Measurements from ENCODE around the gene EPS8.

Gene EPS8

GRCh38 chr12:15693228-15693911, 95.8 kb downstream of the EPS8 start:
- H3K27me3 Mint-ChIP-seq (ENCODE audit: low read depth) = peaks cover 5% of the 10 kb centered on the region
- H3K27ac Mint-ChIP-seq = no peak overlapping the region
- no peaks in the 10 kb centered on the region for H3K9me3 Mint-ChIP-seq
- H3K4me1 Mint-ChIP-seq (ENCODE audit: low read depth) = peaks cover 9% of the 10 kb centered on the region
- no peak for DNase-seq (ENCODE audit: low spot score)
- H3K36me3 Mint-ChIP-seq (ENCODE audit: low read depth) = no peaks in the 10 kb centered on the region
- no peak overlapping the region for H3K4me3 Mint-ChIP-seq

- Mint-ChIP-seq H3K4me1 (ENCODE audit: low read depth) (peaks cover 10% of the 10 kb centered on the region), H3K4me3 (no peak overlapping the region), H3K9me3 (no peaks in the 10 kb centered on the region), H3K36me3 (ENCODE audit: low read depth) (no peaks in the 10 kb centered on the region), H3K27ac (no peak overlapping the region), H3K27me3 (ENCODE audit: low read depth) (peaks cover 5% of the 10 kb centered on the region)
- no peak for DNase-seq (ENCODE audit: low spot score)
These were observed 97.8 kb downstream of the EPS8 start for GRCh38 chr12:15691388-15691787.

- H3K9me3 Mint-ChIP-seq = no peaks in the 10 kb centered on the region
These were observed 98.9 kb downstream of the EPS8 start for GRCh38 chr12:15690320-15690719.

GRCh38 chr12:15689751-15690191, 99.4 kb downstream of the EPS8 start:
- Mint-ChIP-seq H3K9me3 (no peaks in the 10 kb centered on the region), H3K36me3 (ENCODE audit: low read depth) (no peaks in the 10 kb centered on the region), H3K4me1 (ENCODE audit: low read depth) (peaks cover 14% of the 10 kb centered on the region), H3K27me3 (ENCODE audit: low read depth) (peaks cover 4% of the 10 kb centered on the region), H3K27ac (no peak overlapping the region), H3K4me3 (no peak overlapping the region)
- no peak for DNase-seq (ENCODE audit: low spot score)

More at GRCh38 chr12:15690320-15690719, 98.9 kb downstream of the EPS8 start:
- Mint-ChIP-seq H3K27me3 (ENCODE audit: low read depth) (peaks cover 2% of the 10 kb centered on the region), H3K4me1 (ENCODE audit: low read depth) (peaks cover 12% of the 10 kb centered on the region), H3K27ac (no peak overlapping the region), H3K36me3 (ENCODE audit: low read depth) (no peaks in the 10 kb centered on the region), H3K4me3 (no peak overlapping the region)
- no peak for DNase-seq (ENCODE audit: low spot score)

- no peak for DNase-seq (ENCODE audit: low spot score)
- H3K27me3 Mint-ChIP-seq (ENCODE audit: low read depth) = peaks cover 4% of the 10 kb centered on the region
- no peak overlapping the region for H3K4me3 Mint-ChIP-seq
- H3K4me1 Mint-ChIP-seq (ENCODE audit: low read depth) = peaks cover 14% of the 10 kb centered on the region
- H3K27ac Mint-ChIP-seq = no peak overlapping the region
- no peaks in the 10 kb centered on the region for H3K9me3 Mint-ChIP-seq
- no peaks in the 10 kb centered on the region for H3K36me3 Mint-ChIP-seq (ENCODE audit: low read depth)
These were observed 100.2 kb downstream of the EPS8 start for GRCh38 chr12:15688838-15689625.

- no peak overlapping the region for H3K27ac Mint-ChIP-seq
- H3K9me3 Mint-ChIP-seq = no peaks in the 10 kb centered on the region
- no peak for DNase-seq (ENCODE audit: low spot score)
- no peak overlapping the region for H3K4me3 Mint-ChIP-seq
- H3K27me3 Mint-ChIP-seq (ENCODE audit: low read depth) = peaks cover 7% of the 10 kb centered on the region
- no peaks in the 10 kb centered on the region for H3K36me3 Mint-ChIP-seq (ENCODE audit: low read depth)
- H3K4me1 Mint-ChIP-seq (ENCODE audit: low read depth) = peaks cover 14% of the 10 kb centered on the region
These were observed 100.9 kb downstream of the EPS8 start for GRCh38 chr12:15688202-15688736.

- Mint-ChIP-seq H3K27ac (no peak overlapping the region), H3K9me3 (no peaks in the 10 kb centered on the region), H3K36me3 (ENCODE audit: low read depth) (no peaks in the 10 kb centered on the region), H3K4me3 (no peak overlapping the region), H3K4me1 (ENCODE audit: low read depth) (peaks cover 14% of the 10 kb centered on the region), H3K27me3 (ENCODE audit: low read depth) (peaks cover 7% of the 10 kb centered on the region)
- DNase-seq (ENCODE audit: low spot score) = no peak
These were observed 101.6 kb downstream of the EPS8 start for GRCh38 chr12:15687583-15687982.

GRCh38 chr12:15684896-15685658, 104.1 kb downstream of the EPS8 start:
- no peaks in the 10 kb centered on the region for H3K9me3 Mint-ChIP-seq
- DNase-seq (ENCODE audit: low spot score) = no peak
- peaks cover 9% of the 10 kb centered on the region for H3K4me1 Mint-ChIP-seq (ENCODE audit: low read depth)
- no peak overlapping the region for H3K27ac Mint-ChIP-seq
- peaks cover 7% of the 10 kb centered on the region for H3K27me3 Mint-ChIP-seq (ENCODE audit: low read depth)
- H3K36me3 Mint-ChIP-seq (ENCODE audit: low read depth) = no peaks in the 10 kb centered on the region
- H3K4me3 Mint-ChIP-seq = no peak overlapping the region

- peaks cover 4% of the 10 kb centered on the region for H3K27me3 Mint-ChIP-seq (ENCODE audit: low read depth)
- H3K9me3 Mint-ChIP-seq = no peaks in the 10 kb centered on the region
- H3K27ac Mint-ChIP-seq = no peak overlapping the region
- no peak overlapping the region for H3K4me3 Mint-ChIP-seq
- no peak for DNase-seq (ENCODE audit: low spot score)
- peaks cover 5% of the 10 kb centered on the region for H3K4me1 Mint-ChIP-seq (ENCODE audit: low read depth)
- no peaks in the 10 kb centered on the region for H3K36me3 Mint-ChIP-seq (ENCODE audit: low read depth)
These were observed 106.4 kb downstream of the EPS8 start for GRCh38 chr12:15682826-15683225.

GRCh38 chr12:15679151-15679550, 110.0 kb downstream of the EPS8 start:
- H3K27me3 Mint-ChIP-seq (ENCODE audit: low read depth) = peaks cover 2% of the 10 kb centered on the region
- H3K27ac Mint-ChIP-seq = no peak overlapping the region
- no peaks in the 10 kb centered on the region for H3K36me3 Mint-ChIP-seq (ENCODE audit: low read depth)
- H3K9me3 Mint-ChIP-seq = no peaks in the 10 kb centered on the region
- no peak overlapping the region for H3K4me3 Mint-ChIP-seq
- H3K4me1 Mint-ChIP-seq (ENCODE audit: low read depth) = no peaks in the 10 kb centered on the region
- no peak for DNase-seq (ENCODE audit: low spot score)

GRCh38 chr12:15677726-15678201, 111.4 kb downstream of the EPS8 start:
- no peaks in the 10 kb centered on the region for H3K4me1 Mint-ChIP-seq (ENCODE audit: low read depth)
- no peaks in the 10 kb centered on the region for H3K36me3 Mint-ChIP-seq (ENCODE audit: low read depth)
- no peaks in the 10 kb centered on the region for H3K9me3 Mint-ChIP-seq
- no peak for DNase-seq (ENCODE audit: low spot score)
- H3K27ac Mint-ChIP-seq = no peak overlapping the region
- H3K4me3 Mint-ChIP-seq = no peak overlapping the region
- H3K27me3 Mint-ChIP-seq (ENCODE audit: low read depth) = no peaks in the 10 kb centered on the region

GRCh38 chr12:15677228-15677627, 112.0 kb downstream of the EPS8 start:
- H3K36me3 Mint-ChIP-seq (ENCODE audit: low read depth) = no peaks in the 10 kb centered on the region
- H3K4me1 Mint-ChIP-seq (ENCODE audit: low read depth) = no peaks in the 10 kb centered on the region
- H3K27ac Mint-ChIP-seq = no peak overlapping the region
- DNase-seq (ENCODE audit: low spot score) = no peak
- H3K4me3 Mint-ChIP-seq = no peak overlapping the region
- no peaks in the 10 kb centered on the region for H3K9me3 Mint-ChIP-seq
- H3K27me3 Mint-ChIP-seq (ENCODE audit: low read depth) = no peaks in the 10 kb centered on the region

GRCh38 chr12:15672671-15673270, 116.4 kb downstream of the EPS8 start:
- no peak for DNase-seq (ENCODE audit: low spot score)
- no peaks in the 10 kb centered on the region for H3K36me3 Mint-ChIP-seq (ENCODE audit: low read depth)
- H3K4me3 Mint-ChIP-seq = no peak overlapping the region
- peaks cover 5% of the 10 kb centered on the region for H3K27me3 Mint-ChIP-seq (ENCODE audit: low read depth)
- H3K4me1 Mint-ChIP-seq (ENCODE audit: low read depth) = no peaks in the 10 kb centered on the region
- H3K9me3 Mint-ChIP-seq = no peaks in the 10 kb centered on the region
- H3K27ac Mint-ChIP-seq = no peak overlapping the region

All from T-helper 2 cell treated with Interferon-gamma antibody and Interleukin-4, amounts not matched to agents 5 μg/mL and 100 μg/mL, for 36 hours (primary cell).